Upper lobe of left lung (tissue), 4 donors: Measurements from ENCODE around the gene NXPH2.

ENCODE experiments used
- POLR2AphosphoS5 ChIP-seq, 2 donors: sonication (generic); formaldehyde crosslinking; IDR thresholded peaks; one replicate each; pipeline ENCODE4 v1.5.1; 2017; ENCODE audit warnings: antibody characterized with exemption in 2 of 2
- TF ChIP-seq, protein P1 (sequence below), 6 experiments: fragments of 450-650 bp in 4 of 6; fragments of 200-600 bp in 2 of 6; sonication (generic) in 2 of 6; IDR thresholded peaks; one replicate each; pipeline ENCODE4 v1.5.1; 2016 to 2019; ENCODE audit warnings: antibody characterized with exemption in 6 of 6

DNA sequence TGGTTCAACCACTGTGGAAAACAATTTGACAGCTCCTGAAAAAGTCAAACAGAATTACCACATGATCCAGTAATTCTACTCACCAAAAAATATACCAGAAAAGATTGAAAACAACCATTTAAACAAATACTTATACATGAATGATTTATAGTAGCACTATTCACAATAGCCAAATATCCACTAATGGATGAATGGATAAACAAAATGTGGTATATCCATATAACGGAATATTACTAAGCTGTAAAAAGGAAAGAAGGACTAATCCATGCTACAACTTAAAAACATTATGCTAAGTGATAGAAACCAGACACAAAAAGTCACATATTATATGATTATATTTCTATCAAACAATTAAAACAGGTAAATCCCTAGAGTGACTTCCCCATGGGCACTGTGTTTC lies 147.1 kb downstream of the NXPH2 start:
- TF ChIP-seq POLR2AphosphoS5 (IDR thresholded peaks at IDR 0.05), result no peak
- TF ChIP-seq, protein P1, sequence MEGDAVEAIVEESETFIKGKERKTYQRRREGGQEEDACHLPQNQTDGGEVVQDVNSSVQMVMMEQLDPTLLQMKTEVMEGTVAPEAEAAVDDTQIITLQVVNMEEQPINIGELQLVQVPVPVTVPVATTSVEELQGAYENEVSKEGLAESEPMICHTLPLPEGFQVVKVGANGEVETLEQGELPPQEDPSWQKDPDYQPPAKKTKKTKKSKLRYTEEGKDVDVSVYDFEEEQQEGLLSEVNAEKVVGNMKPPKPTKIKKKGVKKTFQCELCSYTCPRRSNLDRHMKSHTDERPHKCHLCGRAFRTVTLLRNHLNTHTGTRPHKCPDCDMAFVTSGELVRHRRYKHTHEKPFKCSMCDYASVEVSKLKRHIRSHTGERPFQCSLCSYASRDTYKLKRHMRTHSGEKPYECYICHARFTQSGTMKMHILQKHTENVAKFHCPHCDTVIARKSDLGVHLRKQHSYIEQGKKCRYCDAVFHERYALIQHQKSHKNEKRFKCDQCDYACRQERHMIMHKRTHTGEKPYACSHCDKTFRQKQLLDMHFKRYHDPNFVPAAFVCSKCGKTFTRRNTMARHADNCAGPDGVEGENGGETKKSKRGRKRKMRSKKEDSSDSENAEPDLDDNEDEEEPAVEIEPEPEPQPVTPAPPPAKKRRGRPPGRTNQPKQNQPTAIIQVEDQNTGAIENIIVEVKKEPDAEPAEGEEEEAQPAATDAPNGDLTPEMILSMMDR (IDR thresholded peaks at IDR 0.05), result no peak
